K562 (cell line): ENCODE measurements around the gene RGS3. TPM values are rescaled to one million over a fixed set of nuclear protein-coding genes. Genes with fewer than 3 reads are reported as not detected.

ENCODE experiments used
- ATAC-seq: fragments of 200-7000 bp; cut with Tn5 transposase; 3 replicates; pipeline ENCODE4 v1.9.1; 2020; ENCODE audit warnings: moderate library complexity
- BruUV-seq: library from RNA; stranded (reverse); fragments of 400-500 nt; replicated peaks from 2 replicates; lab custom pipeline; 2021; lab: Mats Ljungman, UMichigan
- CTCF ChIA-PET: fragments of 300-600 bp; formaldehyde crosslinking; extraction: SDS; loops from one replicate; lab custom pipeline; 2021; ENCODE audit warnings: low intra/inter-chr PET ratio; lab: Yijun Ruan, JAX
- POLR2A ChIA-PET: fragments of 300-600, 350-650 bp; sonication (Branson Sonifier 250); formaldehyde crosslinking; extraction: SDS; loops from one replicate; lab custom pipeline; 2021; ENCODE audit warnings: antibody characterized with exemption, inconsistent platforms; lab: Yijun Ruan, JAX
- DNase-seq, 4 experiments: peaks; one replicate each; pipeline versions ENCODE4 v3.0.0 to v3.0.0-alpha.2; 2011 to 2018; ENCODE audit warnings: low spot score in 3 of 4, mixed read lengths in 3 of 4; ENCODE audit errors: extremely low read depth in 1 of 4
- FAIRE-seq: peaks from 2 replicates; lab custom pipeline; 2011; peaks lifted over from hg19 to GRCh38; lab: Jason Lieb, UNC
- H2AFZ ChIP-seq: 2 replicates; pipeline ENCODE4 v1.6.0; 2011; ENCODE audit warnings: low read depth, low read length, control low read depth, inconsistent platforms
- H3K27ac ChIP-seq: fragments of 200-600 bp; 3 replicates; pipeline ENCODE4 v1.8.0; 2011; ENCODE audit warnings: low read depth, mild to moderate bottlenecking, control low read depth, inconsistent platforms, low read length, moderate library complexity, mixed read lengths; ENCODE audit errors: extremely low read depth
- H3K27me3 ChIP-seq, 2 experiments: fragments of 300-600 bp in 1 of 2; 2 replicates in 1 of 2; 3 replicates in 1 of 2; pipeline versions ENCODE4 v1.6.0 to v1.8.0; 2011; ENCODE audit warnings: inconsistent platforms in 2 of 2, low read length in 2 of 2, mild to moderate bottlenecking in 1 of 2, mixed read lengths in 1 of 2, moderate library complexity in 1 of 2; ENCODE audit not compliant: control insufficient read depth in 2 of 2, insufficient read depth in 2 of 2
- H3K36me3 ChIP-seq: fragments of 300-600 bp; 3 replicates; pipeline ENCODE4 v1.8.0; 2011; ENCODE audit warnings: mild to moderate bottlenecking, low read length, inconsistent platforms; ENCODE audit not compliant: control insufficient read depth, insufficient read depth
- H3K4me1 ChIP-seq, 2 experiments: fragments of 200-600 bp in 1 of 2; replicated peaks in 1 of 2; 2 replicates in 1 of 2; 3 replicates in 1 of 2; pipeline versions ENCODE4 v1.5.1 to v1.8.0; 2011; ENCODE audit warnings: inconsistent platforms in 2 of 2, low read length in 2 of 2, mild to moderate bottlenecking in 1 of 2, mixed read lengths in 1 of 2, moderate library complexity in 1 of 2; ENCODE audit not compliant: control insufficient read depth in 2 of 2, insufficient read depth in 2 of 2
- H3K4me2 ChIP-seq: 2 replicates; pipeline ENCODE4 v1.6.1; 2011; ENCODE audit warnings: low read length, control low read depth, inconsistent platforms, mixed read lengths; ENCODE audit not compliant: insufficient read depth
- H3K4me3 ChIP-seq: fragments of 200-600 bp; sonication (generic), shearing (Covaris generic); 2 replicates; pipeline ENCODE4 v1.5.1; 2016; ENCODE audit warnings: control low read depth, inconsistent platforms
- H3K79me2 ChIP-seq: fragments of 200-600 bp; 3 replicates; pipeline ENCODE4 v1.8.0; 2011; ENCODE audit warnings: low read length, inconsistent platforms; ENCODE audit not compliant: control insufficient read depth, insufficient read depth
- H3K9ac ChIP-seq, 2 experiments: 2 replicates each; pipeline versions ENCODE4 v1.6.0 to v1.6.1; 2011; ENCODE audit warnings: low read depth in 2 of 2, low read length in 2 of 2, control low read depth in 1 of 2, inconsistent platforms in 1 of 2, mild to moderate bottlenecking in 1 of 2, mixed read lengths in 1 of 2; ENCODE audit not compliant: insufficient read depth in 1 of 2
- H3K9me1 ChIP-seq: one replicate; pipeline ENCODE4 v1.6.0; 2011; ENCODE audit warnings: inconsistent platforms, mild to moderate bottlenecking, low read length, moderate library complexity; ENCODE audit not compliant: control insufficient read depth, insufficient read depth
- H3K9me3 ChIP-seq: replicated peaks from 2 replicates; pipeline ENCODE4 v1.5.1; 2011; ENCODE audit warnings: low read depth, low read length, inconsistent platforms; ENCODE audit not compliant: control insufficient read depth, insufficient read depth
- H4K20me1 ChIP-seq: replicated peaks from 2 replicates; pipeline ENCODE4 v1.6.1; 2011; ENCODE audit warnings: low read length, inconsistent platforms, mixed read lengths; ENCODE audit not compliant: control insufficient read depth, insufficient read depth
- CHCHD3 ChIP-seq: fragments of 250-450 bp; sonication (Bioruptor Pico); IDR thresholded peaks from 2 replicates; pipeline ENCODE4 v2.1.2; 2022; ENCODE audit warnings: mild to moderate bottlenecking
- GABPB2 ChIP-seq: fragments of 250-450 bp; sonication (Bioruptor Pico); conservative IDR thresholded peaks from 2 replicates; pipeline ENCODE4 v1.5.1; 2021; ENCODE audit warnings: mild to moderate bottlenecking
- KLF10 ChIP-seq: fragments of 250-450 bp; sonication (Bioruptor Pico); IDR thresholded peaks from 2 replicates; pipeline ENCODE4 v1.6.1; 2021; ENCODE audit warnings: matching md5 sums
- MEF2D ChIP-seq: conservative IDR thresholded peaks from 2 replicates; pipeline ENCODE4 v1.6.1; 2016; ENCODE audit warnings: low read depth, missing genetic modification characterization, missing compliant biosample characterization
- MLLT1 ChIP-seq, 2 experiments: fragments of 450-650 bp; IDR thresholded peaks; 2 replicates each; pipeline ENCODE4 v1.6.1; 2016
- MXD1 ChIP-seq: fragments of 250-450 bp; sonication (Bioruptor Pico); IDR thresholded peaks from 2 replicates; pipeline ENCODE4 v1.8.0; 2021; ENCODE audit warnings: borderline replicate concordance, mild to moderate bottlenecking, moderate library complexity; ENCODE audit not compliant: poor library complexity, severe bottlenecking
- NRF1 ChIP-seq, 2 experiments: fragments of 450-650 bp; IDR thresholded peaks in 1 of 2; conservative IDR thresholded peaks in 1 of 2; 2 replicates each; pipeline ENCODE4 v1.6.1; 2014; ENCODE audit warnings: mild to moderate bottlenecking in 2 of 2
- THRA ChIP-seq: fragments of 450-650 bp; IDR thresholded peaks from 2 replicates; pipeline ENCODE4 v1.6.1; 2017; ENCODE audit warnings: mild to moderate bottlenecking, moderate library complexity
- THRAP3 ChIP-seq: fragments of 450-650 bp; IDR thresholded peaks from 2 replicates; pipeline ENCODE4 v1.6.1; 2016; ENCODE audit warnings: mild to moderate bottlenecking, inconsistent platforms, borderline replicate concordance
- ZBTB1 ChIP-seq: sonication (generic); formaldehyde crosslinking; IDR thresholded peaks from 2 replicates; pipeline ENCODE4 v1.8.1; 2023; ENCODE audit warnings: missing genetic modification reagents, low read depth, mild to moderate bottlenecking, borderline replicate concordance
- ZFX ChIP-seq: sonication (generic); formaldehyde crosslinking; IDR thresholded peaks from 2 replicates; pipeline ENCODE4 v1.8.0; 2022; ENCODE audit warnings: mild to moderate bottlenecking, missing genetic modification reagents, moderate library complexity
- ZNF449 ChIP-seq: fragments of 250-450 bp; sonication (Bioruptor Pico); IDR thresholded peaks from 2 replicates; pipeline ENCODE4 v1.8.0; 2022; ENCODE audit warnings: moderate library complexity, mild to moderate bottlenecking, inconsistent platforms
- ZNF79 ChIP-seq: fragments of 250-450 bp; sonication (Bioruptor Pico); IDR thresholded peaks from 2 replicates; pipeline ENCODE4 v1.4.0; 2020; ENCODE audit warnings: low read depth, mild to moderate bottlenecking, moderate library complexity
- WGBS: fragments of 100-300 bp; shearing (Covaris generic); methylation state at CpG from one replicate; pipeline ENCODE4 v1.1.6; 2016; ENCODE audit warnings: low coverage, mixed read lengths; ENCODE audit not compliant: insufficient coverage; ENCODE audit errors: missing lambda C conversion rate; 5-methylcytosine and 5-hydroxymethylcytosine counted together
- in situ Hi-C: fragments of 300-500 bp; cut with MboI; formaldehyde crosslinking; loops from 4 replicates; pipeline ENCODE4 v1.15.0; 2018; ENCODE audit warnings: inconsistent platforms, mixed read lengths
- intact Hi-C: fragments of 100-400 bp; cut with micrococcal nuclease; formaldehyde crosslinking; loops from 2 replicates; pipeline ENCODE4 v1.14.2; 2022
- polyA plus RNA-seq, 8 experiments: library from polyadenylated mRNA; depleted of rRNA in 4 of 8; stranded (reverse) in 5 of 8; unstranded in 3 of 8; fragments of >200 nt; fragmentation: Nextera tagmentation in 2 of 8; fragmentation: Illumina TruSeq in 1 of 8; extraction: Ambion mirVana in 2 of 8; extraction: Trizol in 1 of 8; gene quantifications; 2 replicates each; pipeline versions ENCODE4 v1.2.1 to v1.2.3, GENCODE V29; 2011 to 2014; ENCODE audit warnings: inconsistent platforms in 1 of 8, missing spikeins in 1 of 8
- total RNA-seq, 7 experiments: library from RNA; depleted of rRNA in 6 of 7; stranded (reverse); fragments of >200 nt in 6 of 7; fragmentation: Illumina TruSeq in 2 of 7; extraction: Trizol in 2 of 7; gene quantifications; 2 replicates each; pipeline versions ENCODE4 v1.2.1 to v1.2.3, GENCODE V29; 2011 to 2021; ENCODE audit warnings: low replicate concordance in 1 of 7

The RGS3 gene
- total and polyA plus RNA-seq, 9 of the 15 experiments (the other 6 are each of a cell fraction or from before 2014, with no cell fraction given) = 0.08 to 2.9 (median 0.95) TPM

- no peak for TF ChIP-seq MXD1 (CRISPR knock-in tag)
- TF ChIP-seq NRF1 (conservative IDR thresholded peaks at IDR 0.05 in 1 of 2, IDR thresholded peaks at IDR 0.05 in 1 of 2) = no peak
Observed at GRCh38 chr9:113546566-113546965, 83.0 kb downstream of the RGS3 start (continued).

GRCh38 chr9:113547501-113547900 is 84.0 kb downstream of the RGS3 start:
- Histone ChIP-seq H3K4me3 (no peak overlapping the region), H4K20me1 (no peaks in the 10 kb centered on the region), H3K9me1 (peaks cover 3% of the 10 kb centered on the region), H3K9ac (no peak overlapping the region), H3K4me1 (peaks cover 19 to 21% of the 10 kb centered on the region in 2 experiments), H3K27ac (no peak overlapping the region), H3K9me3 (no peaks in the 10 kb centered on the region), H3K36me3 (no peaks in the 10 kb centered on the region), H2AFZ (peak overlapping the region; percentile 75; the same call in 1 of the 2 replicates), H3K79me2 (no peaks in the 10 kb centered on the region), H3K4me2 (no peak overlapping the region), H3K27me3 (no peaks in the 10 kb centered on the region)
- 74% methylated on average over 5 of the region's 5 CpGs for WGBS
- ChIA-PET POLR2A (interaction anchor here (0.8 to 1.5 kb wide), 2 partner anchors 14 to 18 kb away, joined by 3 to 4 read pairs; no protein-coding TSS in a partner anchor), CTCF (no interaction called here)
- TF ChIP-seq KLF10 (CRISPR knock-in tag) (no peak), THRA (no peak), GABPB2 (CRISPR knock-in tag) (no peak), CHCHD3 (CRISPR knock-in tag) (no peak), ZNF79 (CRISPR knock-in tag) (no peak), ZNF449 (CRISPR knock-in tag) (no peak), THRAP3 (no peak), MLLT1 (IDR thresholded peaks at IDR 0.05) (no peak), ZFX (CRISPR knock-in tag) (no peak), MEF2D (no peak), ZBTB1 (CRISPR knock-in tag) (no peak)
- intact Hi-C loops = no loop called here
- DNase-seq (no peak), ATAC-seq (no peak), FAIRE-seq (no peak)
- no TSS peak for BruUV-seq
- in situ Hi-C loops = no loop called here
